LNCaP clone FGC (cell line): ENCODE data around the gene PLA1A.

Experiments used
- DNase-seq: peaks from one replicate; pipeline ENCODE4 v3.0.0-alpha.2; 2011; ENCODE audit warnings: low read depth
- H3K4me3 ChIP-seq: 2 replicates; pipeline ENCODE4 v1.5.1; 2011; ENCODE audit warnings: mild to moderate bottlenecking, low read depth, low read length, control low read depth
- TF ChIP-seq, protein P1 (sequence below): IDR thresholded peaks from 2 replicates; pipeline ENCODE4 v1.5.1; 2012; ENCODE audit warnings: mild to moderate bottlenecking; ENCODE audit not compliant: control insufficient read depth, insufficient read depth; ENCODE audit errors: extremely low read depth

The PLA1A gene

DNA sequence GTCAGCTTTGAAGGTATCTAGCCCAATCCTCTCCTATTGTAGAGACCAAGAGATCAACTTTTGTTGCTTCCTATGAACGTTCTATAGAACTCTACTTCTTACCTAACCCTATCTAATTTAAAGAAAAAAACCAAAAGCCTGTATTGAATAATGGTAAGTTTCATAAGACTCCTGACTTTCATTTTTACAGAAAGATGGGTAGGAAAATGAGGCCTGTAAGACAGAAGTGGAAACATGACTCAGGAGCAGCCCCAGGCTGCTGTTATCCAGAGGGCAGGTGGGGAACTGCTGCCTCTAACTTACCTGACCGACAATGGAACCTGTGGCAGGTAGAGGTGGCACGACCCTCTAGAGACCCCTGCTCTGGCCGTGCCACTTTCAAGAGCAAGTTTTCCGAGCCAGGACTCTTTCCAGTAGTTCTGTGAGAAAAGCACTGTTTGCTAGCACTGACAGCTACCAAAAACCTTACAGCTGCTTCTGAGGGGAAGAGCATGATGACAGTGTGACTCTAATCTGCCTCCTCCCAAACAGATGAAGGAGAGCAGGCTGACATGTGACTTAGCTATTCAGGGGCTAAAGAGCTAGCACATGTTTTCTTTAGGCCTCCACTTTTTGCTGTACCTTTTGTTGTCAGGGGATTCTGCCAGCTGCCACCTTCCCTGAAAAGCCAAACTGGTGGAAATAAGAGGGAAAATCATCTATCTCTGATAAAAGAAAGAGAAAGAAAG, 45.2 kb downstream of the PLA1A start:
- TF ChIP-seq, protein P1, sequence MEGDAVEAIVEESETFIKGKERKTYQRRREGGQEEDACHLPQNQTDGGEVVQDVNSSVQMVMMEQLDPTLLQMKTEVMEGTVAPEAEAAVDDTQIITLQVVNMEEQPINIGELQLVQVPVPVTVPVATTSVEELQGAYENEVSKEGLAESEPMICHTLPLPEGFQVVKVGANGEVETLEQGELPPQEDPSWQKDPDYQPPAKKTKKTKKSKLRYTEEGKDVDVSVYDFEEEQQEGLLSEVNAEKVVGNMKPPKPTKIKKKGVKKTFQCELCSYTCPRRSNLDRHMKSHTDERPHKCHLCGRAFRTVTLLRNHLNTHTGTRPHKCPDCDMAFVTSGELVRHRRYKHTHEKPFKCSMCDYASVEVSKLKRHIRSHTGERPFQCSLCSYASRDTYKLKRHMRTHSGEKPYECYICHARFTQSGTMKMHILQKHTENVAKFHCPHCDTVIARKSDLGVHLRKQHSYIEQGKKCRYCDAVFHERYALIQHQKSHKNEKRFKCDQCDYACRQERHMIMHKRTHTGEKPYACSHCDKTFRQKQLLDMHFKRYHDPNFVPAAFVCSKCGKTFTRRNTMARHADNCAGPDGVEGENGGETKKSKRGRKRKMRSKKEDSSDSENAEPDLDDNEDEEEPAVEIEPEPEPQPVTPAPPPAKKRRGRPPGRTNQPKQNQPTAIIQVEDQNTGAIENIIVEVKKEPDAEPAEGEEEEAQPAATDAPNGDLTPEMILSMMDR = no peak
- no peak overlapping the region for H3K4me3 ChIP-seq
- DNase-seq = no peak

DNA sequence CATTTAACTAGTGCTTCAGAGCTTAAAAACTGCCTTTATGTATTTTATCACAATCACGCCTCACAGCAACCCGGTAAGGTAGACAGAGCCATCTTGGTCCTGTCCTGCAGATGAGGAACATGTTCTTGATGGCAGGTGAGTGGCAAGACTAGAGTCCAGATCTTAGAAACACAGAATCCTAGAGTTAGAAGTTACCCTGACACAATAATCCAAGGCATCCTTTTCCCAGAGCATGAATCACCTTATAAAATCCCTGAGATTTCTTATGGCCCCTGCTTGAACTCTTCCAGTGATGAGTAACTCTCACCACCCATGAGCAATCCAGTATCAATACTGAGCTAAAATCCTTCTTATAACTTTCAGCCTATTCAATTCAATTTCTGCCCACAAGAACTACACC, 45.8 kb downstream of the PLA1A start:
- no peak for DNase-seq
- H3K4me3 ChIP-seq = no peak overlapping the region
- TF ChIP-seq, protein P1 = no peak

DNA sequence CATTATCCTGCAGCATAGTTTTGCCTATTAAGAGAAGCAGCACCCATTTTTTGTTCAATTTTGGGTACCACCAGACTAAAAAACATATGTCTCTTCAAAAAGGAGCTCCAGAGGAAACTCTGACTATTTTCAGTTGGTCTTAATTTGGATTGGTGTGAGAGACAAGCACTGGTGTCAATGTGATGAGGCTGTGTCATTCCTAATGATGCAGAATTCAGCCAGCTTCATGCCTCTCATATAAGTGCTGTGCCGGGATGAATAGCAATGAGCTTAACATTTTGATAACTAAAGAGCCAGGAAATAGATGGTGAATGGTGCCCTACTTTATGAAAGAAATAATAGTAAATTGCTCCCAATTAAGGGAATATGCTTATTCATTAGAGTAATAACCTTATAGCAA, 46.8 kb downstream of the PLA1A start:
- no peak for DNase-seq
- no peak overlapping the region for H3K4me3 ChIP-seq
- TF ChIP-seq, protein P1 = no peak

DNA sequence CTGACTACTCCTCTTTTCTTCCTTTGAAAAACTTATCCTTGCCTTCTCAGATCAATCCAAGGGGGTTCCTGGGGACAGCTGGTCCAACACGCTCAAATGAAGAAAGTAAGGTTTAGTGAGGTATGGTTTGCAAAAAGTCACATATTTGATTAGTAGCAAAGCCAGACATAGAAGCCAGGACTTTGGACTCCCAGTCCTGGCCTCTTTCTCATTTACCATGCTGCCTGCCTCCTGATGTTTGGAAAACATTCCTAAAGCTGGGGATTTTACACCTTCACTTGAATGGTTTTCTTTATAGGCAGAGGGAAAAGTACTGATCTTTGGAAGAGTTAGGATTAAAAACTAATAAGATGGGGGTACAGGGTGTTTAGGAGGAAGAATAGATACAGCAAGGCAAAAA, 48.1 kb downstream of the PLA1A start:
- no peak overlapping the region for H3K4me3 ChIP-seq
- DNase-seq = no peak
- TF ChIP-seq, protein P1 = no peak

DNA sequence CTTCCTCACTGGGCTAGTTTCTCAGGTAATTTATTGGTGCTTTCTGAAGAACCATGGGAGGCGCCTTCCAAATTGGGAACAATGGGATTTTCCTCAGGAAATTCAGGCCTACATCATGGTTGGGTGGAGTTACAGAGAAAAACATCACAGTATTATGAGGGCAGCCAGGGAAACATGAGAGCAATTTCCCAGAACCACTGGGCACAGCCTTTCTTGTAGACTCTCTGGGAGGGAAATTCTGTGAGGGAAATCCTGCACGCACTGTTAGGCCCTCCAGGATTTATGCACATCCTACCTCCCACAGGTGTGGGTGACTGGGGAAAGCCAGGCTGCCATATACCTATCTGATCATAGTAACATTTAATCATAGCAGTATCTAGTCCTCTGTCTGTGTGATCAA, 49.5 kb downstream of the PLA1A start:
- no peak overlapping the region for H3K4me3 ChIP-seq
- DNase-seq = no peak
- TF ChIP-seq, protein P1 = no peak

DNA sequence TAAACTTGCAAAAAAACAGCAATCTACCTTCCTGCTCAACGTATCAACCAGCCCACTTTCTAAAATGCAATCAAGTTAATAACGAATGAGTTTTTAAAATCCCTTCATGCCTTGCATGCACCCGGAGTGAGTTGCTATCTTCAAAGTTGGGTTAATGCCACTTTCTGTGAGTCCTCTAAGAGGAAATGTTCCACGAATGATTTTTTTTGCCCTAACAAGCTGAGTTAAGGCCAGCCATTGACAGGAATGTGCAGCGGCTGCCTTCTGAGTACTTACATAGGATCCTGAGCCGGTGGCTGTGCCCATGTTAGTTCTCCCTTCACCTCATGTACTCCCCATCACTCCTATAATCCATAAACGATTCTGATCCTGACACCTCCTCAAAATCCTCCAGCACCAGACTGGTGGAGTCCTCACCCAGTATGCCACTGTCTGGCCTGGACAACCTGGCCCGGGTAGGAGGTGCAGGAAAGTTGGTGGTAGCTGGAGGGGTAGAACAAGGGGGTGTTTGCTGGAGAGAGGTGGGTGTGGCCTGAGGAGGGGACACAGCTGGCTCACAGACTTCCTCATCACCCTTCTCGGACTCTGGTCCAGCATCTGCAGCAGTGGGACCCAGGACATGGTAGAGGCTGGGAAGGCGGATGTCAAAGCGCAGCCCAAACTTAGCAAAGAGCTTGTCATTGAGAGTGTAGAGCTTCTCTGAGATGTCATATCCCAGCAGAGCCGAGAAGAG, 50.3 kb downstream of the PLA1A start:
- DNase-seq = no peak
- TF ChIP-seq, protein P1 = no peak
- H3K4me3 ChIP-seq = no peak overlapping the region
